Panc1 (cell line): ENCODE measurements around the gene YWHAG. TPM values are rescaled to one million over a fixed set of nuclear protein-coding genes. Genes with fewer than 3 reads are reported as not detected.

Experiments used
- ATAC-seq: fragments of 200-7000 bp; cut with Tn5 transposase; 2 replicates; pipeline ENCODE4 v1.9.1; 2020; ENCODE audit warnings: mild to moderate bottlenecking, moderate library complexity
- BruUV-seq: library from RNA; stranded (reverse); fragments of 400-500 nt; replicated peaks from 2 replicates; lab custom pipeline; 2021; lab: Mats Ljungman, UMichigan
- CTCF ChIA-PET: fragments of 300-600 bp; sonication (Branson Sonifier 250); formaldehyde crosslinking; loops from one replicate; lab custom pipeline; 2022; ENCODE audit warnings: antibody characterized with exemption; lab: Charles Lee
- POLR2A ChIA-PET: fragments of 300-600 bp; sonication (Branson Sonifier 250); formaldehyde crosslinking; loops from one replicate; lab custom pipeline; 2022; ENCODE audit warnings: antibody characterized with exemption; lab: Charles Lee
- DNase-seq: peaks from one replicate; pipeline ENCODE4 v3.0.0-alpha.2; 2010; ENCODE audit warnings: low read depth, low spot score
- H3K27ac ChIP-seq: 2 replicates; pipeline ENCODE4 v1.5.1; 2011; ENCODE audit warnings: mild to moderate bottlenecking, low read length, inconsistent platforms
- H3K27me3 ChIP-seq: fragments of 200-500 bp; sonication (Bioruptor generic); 2 replicates; pipeline ENCODE4 v1.6.0; 2014; ENCODE audit warnings: low read length, inconsistent platforms; ENCODE audit not compliant: control insufficient read depth, insufficient read depth
- H3K36me3 ChIP-seq: fragments of 200-500 bp; sonication (Bioruptor generic); 2 replicates; pipeline ENCODE4 v1.5.1; 2014; ENCODE audit warnings: inconsistent platforms, mild to moderate bottlenecking, low read length, moderate library complexity; ENCODE audit not compliant: control insufficient read depth, insufficient read depth
- H3K4me1 ChIP-seq: 2 replicates; pipeline ENCODE4 v1.5.1; 2011; ENCODE audit warnings: inconsistent platforms, mild to moderate bottlenecking, low read length, moderate library complexity; ENCODE audit not compliant: control insufficient read depth, insufficient read depth
- H3K4me3 ChIP-seq, 2 experiments: 2 replicates each; pipeline ENCODE4 v1.5.1; 2011 to 2012; ENCODE audit warnings: low read depth in 2 of 2, low read length in 2 of 2, mild to moderate bottlenecking in 2 of 2, inconsistent platforms in 1 of 2, moderate library complexity in 1 of 2
- H3K9me3 ChIP-seq: fragments of 200-500 bp; sonication (Bioruptor generic); 2 replicates; pipeline ENCODE4 v1.5.1; 2014; ENCODE audit warnings: low read depth, mild to moderate bottlenecking, inconsistent platforms, low read length, moderate library complexity; ENCODE audit not compliant: control insufficient read depth, insufficient read depth
- CTCF ChIP-seq: fragments of 450-650 bp; IDR thresholded peaks from 2 replicates; pipeline ENCODE4 v1.5.1; 2017; ENCODE audit warnings: mild to moderate bottlenecking
- POLR2AphosphoS5 ChIP-seq: IDR thresholded peaks from 2 replicates; pipeline ENCODE4 v1.6.1; 2012; ENCODE audit warnings: mild to moderate bottlenecking, low read depth, low read length, moderate library complexity
- REST ChIP-seq, 2 experiments: IDR thresholded peaks; 2 replicates each; pipeline ENCODE4 v1.6.1; 2011 to 2012; ENCODE audit warnings: low read depth in 2 of 2, control low read depth in 1 of 2, low read length in 1 of 2, mild to moderate bottlenecking in 1 of 2, moderate library complexity in 1 of 2; ENCODE audit not compliant: insufficient read depth in 1 of 2
- SIN3A ChIP-seq: IDR thresholded peaks from 2 replicates; pipeline ENCODE4 v1.6.1; 2012; ENCODE audit warnings: low read depth, mild to moderate bottlenecking, low read length, moderate library complexity, borderline replicate concordance; ENCODE audit not compliant: insufficient read depth
- TCF7L2 ChIP-seq: IDR thresholded peaks from 2 replicates; pipeline ENCODE4 v1.6.1; 2011; ENCODE audit warnings: mild to moderate bottlenecking, low read depth, low read length, inconsistent platforms
- in situ Hi-C: cut with HindIII; loops from 2 replicates; pipeline ENCODE4 v1.10.0; 2016; ENCODE audit warnings: low sequenced_read_pairs, low pct_unique_long_range_greater_than_20kb
- intact Hi-C: fragments of 100-400 bp; cut with micrococcal nuclease; formaldehyde crosslinking; loops from one replicate; pipeline ENCODE4 v1.10.0; 2022; ENCODE audit not compliant: unreplicated experiment
- total RNA-seq: library from RNA; stranded (reverse); gene quantifications from one replicate; pipeline ENCODE4 v1.2.1, GENCODE V29; 2021; ENCODE audit not compliant: unreplicated experiment

Gene YWHAG
- total RNA-seq, 1 experiment from 2014 or later = 210 TPM

GRCh38 chr7:76397409-76398183, 38.8 kb upstream of the YWHAG start:
- Histone ChIP-seq H3K27ac (peak overlapping the region; percentile 87), H3K27me3 (no peaks in the 10 kb centered on the region), H3K36me3 (no peaks in the 10 kb centered on the region), H3K4me3 (peak overlapping the region; percentile 63 to 75), H3K4me1 (peaks cover 2% of the 10 kb centered on the region; the same call in 1 of the 2 replicates), H3K9me3 (no peaks in the 10 kb centered on the region)
- peak; percentile 83 for TF ChIP-seq POLR2AphosphoS5
- TF ChIP-seq TCF7L2 = no peak
- in situ Hi-C loops (no loop called here), intact Hi-C loops (no loop called here)
- no TSS peak for BruUV-seq
- ChIA-PET CTCF (no interaction called here), POLR2A (interaction anchor here (0.6 kb wide), 2 partner anchors 28 to 34 kb away, joined by 3 to 4 read pairs; no protein-coding TSS in a partner anchor)
- DNase-seq = no peak
- peak; percentile 79 for ATAC-seq

GRCh38 chr7:76396864-76397263, 38.1 kb upstream of the YWHAG start:
- no peak for TF ChIP-seq REST (IDR thresholded peaks at IDR 0.05; ENCODE audit: insufficient read depth in 1 of 2, low read depth in 2 of 2, low read length in 1 of 2)
- TF ChIP-seq SIN3A = no peak
- no peak for TF ChIP-seq POLR2AphosphoS5
- TF ChIP-seq TCF7L2 = no peak
- no peak for TF ChIP-seq CTCF
- in situ Hi-C loops (no loop called here), intact Hi-C loops (no loop called here)
- no peak for ATAC-seq
- BruUV-seq = no TSS peak
- Histone ChIP-seq H3K27me3 (no peaks in the 10 kb centered on the region), H3K4me1 (peaks cover 5% of the 10 kb centered on the region; the same call in 1 of the 2 replicates), H3K27ac (peak overlapping the region; percentile 54; the same call in 1 of the 2 replicates), H3K36me3 (no peaks in the 10 kb centered on the region), H3K9me3 (no peaks in the 10 kb centered on the region), H3K4me3 (peak overlapping the region; percentile 63 to 75; a peak in 3 of 4 replicates)
- CTCF ChIA-PET = no interaction called here
- no peak for DNase-seq
- POLR2A ChIA-PET = no interaction called here
